Hematopoietic multipotent progenitor cell treated with erythropoietin and hydrocortisone succinate and interleukin-3 and kit ligand, for 17 days (in vitro differentiated cells): Measurements from ENCODE around the gene HSD17B14.

Experiments
- DNase-seq: peaks from one replicate; pipeline ENCODE4 v3.0.0-alpha.2; 2015; ENCODE audit warnings: low spot score

The HSD17B14 gene

DNA sequence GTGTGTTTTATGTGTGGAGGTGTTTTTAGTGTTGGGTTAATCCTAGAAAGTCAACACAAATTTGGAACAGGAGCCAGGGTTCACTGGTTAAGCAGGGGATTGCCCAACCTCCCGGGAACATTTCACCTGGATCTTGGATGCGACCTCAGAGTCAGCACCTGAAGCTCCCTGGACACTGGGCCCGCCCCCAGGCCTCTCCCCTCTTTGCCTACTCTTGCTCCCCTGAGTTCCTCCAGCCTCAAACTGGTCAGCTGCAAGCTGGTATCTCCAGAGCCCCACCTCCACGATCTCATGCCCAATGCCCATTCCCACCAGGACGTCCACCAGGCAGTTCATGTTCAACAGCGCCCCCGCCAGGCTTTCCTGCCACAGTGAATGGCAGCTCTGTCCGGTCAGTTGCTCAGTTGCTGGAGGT, 9.7 kb downstream of the HSD17B14 start:
- no peak for DNase-seq

DNA sequence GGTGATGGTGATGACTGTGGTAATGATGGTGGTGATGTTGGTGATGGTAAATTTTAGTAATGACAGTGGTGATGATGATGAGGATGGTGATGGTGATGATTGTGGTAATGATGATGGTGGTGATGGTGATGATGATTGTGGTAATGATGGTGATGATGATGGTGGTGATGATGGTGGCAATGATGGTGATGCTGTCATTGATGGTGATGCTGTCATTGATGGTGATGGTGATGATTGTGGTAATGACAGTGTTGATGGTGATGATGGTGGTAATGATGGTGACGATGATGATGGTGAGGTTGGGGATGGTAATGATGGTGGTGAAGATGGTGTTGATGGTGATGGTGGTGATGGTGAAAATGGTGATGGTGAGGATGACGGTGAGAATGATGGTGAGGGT, 13.8 kb downstream of the HSD17B14 start:
- no peak for DNase-seq

DNA sequence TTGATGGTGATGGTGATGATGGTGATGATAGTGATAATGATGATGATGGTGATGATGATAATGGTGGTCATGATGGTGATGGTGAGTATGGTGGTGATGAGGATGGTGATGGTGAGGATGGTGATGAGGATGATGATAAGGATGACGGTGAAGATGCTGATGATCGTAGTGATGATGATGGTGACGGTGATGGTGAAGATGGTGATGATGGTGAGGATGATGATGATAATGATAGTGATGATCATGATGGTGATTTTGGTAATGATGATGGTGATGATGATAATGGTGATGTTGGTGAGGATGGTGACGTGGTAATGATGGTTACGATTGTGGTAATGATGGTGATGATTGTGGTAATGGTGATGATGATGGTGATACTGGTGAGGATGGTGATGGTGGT, 14.7 kb downstream of the HSD17B14 start:
- DNase-seq, result no peak

DNA sequence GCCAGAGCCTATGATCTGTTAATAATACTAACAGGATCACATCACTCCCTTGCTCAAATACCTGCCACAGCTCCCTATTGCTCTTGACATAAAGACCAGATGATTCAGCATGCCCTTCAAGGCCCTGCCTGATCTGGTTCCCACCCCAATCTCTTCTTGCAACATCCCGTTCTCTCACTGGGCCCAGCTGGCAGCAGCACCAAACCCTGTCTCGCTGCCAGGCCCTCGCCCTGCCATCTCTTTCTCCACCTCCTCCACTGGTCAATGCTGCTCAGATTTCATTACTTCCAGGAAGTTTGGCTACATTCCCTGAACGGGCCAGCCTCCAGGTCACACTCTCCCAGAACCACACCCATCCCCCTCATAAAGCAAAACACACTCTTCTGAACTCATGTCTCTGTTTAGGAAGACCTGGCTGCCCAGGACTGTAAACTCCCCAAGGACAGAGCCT, 16.9 kb downstream of the HSD17B14 start:
- DNase-seq, result no peak

DNA sequence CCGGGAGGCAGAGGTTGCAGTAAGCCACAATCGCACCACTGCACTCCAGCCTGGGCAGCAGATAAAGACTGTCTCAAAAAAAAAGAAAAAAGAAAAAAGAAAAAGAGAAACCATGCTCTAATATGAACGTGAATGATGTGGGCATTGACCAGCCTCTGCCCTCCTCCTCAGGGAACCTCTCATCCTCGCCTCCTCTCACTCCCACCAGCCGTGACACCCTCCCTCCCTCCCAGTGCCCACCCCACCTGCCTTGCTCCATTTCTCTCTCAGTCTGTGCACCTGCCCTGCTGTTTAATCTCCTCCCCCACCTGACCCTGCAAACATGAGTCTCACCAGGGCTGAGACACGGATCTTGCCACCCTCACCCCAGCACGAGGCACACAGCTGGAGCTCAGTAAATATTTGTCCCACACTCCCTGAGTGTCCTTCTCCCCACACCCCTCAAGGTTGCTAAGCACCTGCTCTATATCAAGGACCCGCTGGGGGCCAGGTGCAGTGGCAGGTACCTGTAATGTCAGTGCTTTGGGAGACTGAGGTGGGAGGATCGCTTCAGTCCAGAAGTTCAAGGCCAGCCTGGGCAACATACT, 18.0 kb downstream of the HSD17B14 start:
- DNase-seq, result no peak

DNA sequence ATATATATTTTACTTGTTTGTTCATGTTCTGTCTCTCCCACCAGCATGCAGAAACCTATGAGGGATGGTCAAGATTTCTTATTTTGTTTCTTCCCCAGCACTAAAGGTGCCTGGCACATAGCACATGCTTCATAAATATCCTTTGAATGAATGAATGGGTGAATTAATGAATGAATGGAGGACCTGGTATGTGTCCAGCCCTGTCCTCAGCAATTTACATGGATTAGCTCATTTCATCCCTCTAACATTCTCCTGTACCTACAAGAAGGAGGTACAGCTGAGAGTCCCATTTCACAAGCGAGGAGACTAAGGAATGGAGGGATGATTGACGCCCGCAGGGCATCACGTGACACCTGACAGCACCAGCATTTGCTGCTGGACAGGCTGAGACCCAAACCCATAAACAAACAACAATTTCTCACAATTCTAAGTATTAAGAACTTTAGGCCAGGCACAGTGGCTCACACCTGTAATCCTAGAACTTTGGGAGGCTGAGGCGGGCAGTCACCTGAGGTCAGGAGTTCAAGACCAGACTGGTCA, 18.6 kb downstream of the HSD17B14 start:
- DNase-seq, result no peak

DNA sequence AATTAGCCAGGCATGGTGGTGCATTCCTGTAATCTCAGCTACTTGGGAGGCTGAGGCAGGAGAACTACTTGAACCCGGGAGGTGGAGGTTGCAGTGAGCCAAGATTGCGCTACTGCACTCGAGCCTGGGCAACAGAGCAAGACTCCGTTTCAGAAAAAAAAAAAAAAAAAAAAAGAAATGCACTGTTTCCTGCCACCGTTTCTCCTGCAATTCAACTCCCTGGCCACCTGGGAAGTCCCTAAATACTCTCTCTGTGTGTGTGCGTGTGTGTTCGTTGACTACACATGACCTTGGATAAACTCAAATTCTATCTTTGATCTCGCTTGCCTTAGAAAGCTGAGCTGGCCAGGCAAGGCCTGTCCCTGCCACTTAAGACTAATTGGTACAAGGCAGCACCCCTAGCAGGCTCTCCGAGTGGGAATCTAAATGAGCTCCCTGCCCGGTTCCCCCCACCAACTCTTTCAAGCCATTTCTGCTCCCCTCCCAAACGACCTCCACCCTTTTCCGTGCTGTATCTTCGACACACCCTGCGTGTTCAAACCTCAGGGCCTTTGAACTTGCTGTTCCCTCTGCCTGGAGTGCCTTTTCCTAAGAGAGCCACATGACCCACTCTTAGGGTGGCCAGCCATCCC, 20.3 kb downstream of the HSD17B14 start:
- no peak for DNase-seq

DNA sequence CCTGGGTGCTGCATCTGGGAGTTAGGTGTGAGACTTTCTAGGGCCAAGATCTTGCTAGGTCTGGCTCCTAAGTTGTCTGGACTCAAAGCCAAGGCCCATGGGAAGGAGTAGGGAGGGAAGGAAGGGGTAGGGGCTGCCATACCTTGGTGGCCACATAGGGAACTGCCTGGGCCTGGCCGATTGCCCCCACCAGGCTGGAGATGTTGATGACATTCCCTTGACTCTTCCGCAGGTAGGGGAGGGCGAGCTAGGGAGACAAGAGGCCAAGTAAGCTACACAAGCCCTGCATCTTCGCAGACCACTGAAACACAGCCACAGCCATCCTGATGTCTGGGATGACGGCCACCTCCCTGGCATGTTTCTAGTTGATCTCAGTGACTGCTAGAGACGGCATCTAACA, 21.4 kb downstream of the HSD17B14 start:
- DNase-seq, result no peak

DNA sequence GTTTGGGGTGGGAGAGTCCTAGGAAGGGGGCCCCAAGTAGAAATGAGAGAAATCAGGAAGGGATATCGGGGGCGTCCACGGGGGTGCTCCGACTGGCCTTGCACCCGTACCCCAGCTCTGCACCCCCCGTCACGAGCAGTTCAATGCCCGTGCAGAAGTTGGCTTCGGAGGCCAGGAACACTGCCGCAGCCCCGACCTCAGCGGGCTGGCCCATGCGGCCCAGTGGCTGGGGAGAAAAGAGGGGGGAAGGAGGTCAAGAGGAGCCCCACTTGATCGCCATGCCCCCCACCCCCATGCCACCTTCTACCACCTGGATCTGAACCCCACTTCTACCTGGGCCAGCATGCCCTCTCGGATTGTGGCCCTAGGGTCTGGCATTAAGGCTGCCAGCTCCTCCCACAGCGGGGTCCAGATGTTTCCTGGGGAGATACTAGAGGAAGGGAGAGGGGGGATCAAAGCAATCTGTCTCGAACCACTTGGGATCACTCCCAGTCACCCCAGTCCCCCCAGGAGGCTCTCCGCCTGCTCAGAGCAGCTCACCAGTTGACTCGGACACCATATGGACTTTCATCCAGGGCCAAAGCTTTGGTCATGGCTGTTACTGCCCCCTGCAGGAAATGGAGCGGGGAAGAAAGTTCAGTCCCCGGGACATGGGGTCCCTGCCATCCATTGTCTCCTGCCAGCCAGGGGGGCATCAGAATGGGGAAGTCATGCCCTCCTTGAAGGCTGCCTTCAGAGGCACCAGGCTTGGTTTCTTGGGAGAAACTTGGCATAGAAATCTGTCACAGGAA, 23.0 kb downstream of the HSD17B14 start:
- DNase-seq, result no peak

DNA sequence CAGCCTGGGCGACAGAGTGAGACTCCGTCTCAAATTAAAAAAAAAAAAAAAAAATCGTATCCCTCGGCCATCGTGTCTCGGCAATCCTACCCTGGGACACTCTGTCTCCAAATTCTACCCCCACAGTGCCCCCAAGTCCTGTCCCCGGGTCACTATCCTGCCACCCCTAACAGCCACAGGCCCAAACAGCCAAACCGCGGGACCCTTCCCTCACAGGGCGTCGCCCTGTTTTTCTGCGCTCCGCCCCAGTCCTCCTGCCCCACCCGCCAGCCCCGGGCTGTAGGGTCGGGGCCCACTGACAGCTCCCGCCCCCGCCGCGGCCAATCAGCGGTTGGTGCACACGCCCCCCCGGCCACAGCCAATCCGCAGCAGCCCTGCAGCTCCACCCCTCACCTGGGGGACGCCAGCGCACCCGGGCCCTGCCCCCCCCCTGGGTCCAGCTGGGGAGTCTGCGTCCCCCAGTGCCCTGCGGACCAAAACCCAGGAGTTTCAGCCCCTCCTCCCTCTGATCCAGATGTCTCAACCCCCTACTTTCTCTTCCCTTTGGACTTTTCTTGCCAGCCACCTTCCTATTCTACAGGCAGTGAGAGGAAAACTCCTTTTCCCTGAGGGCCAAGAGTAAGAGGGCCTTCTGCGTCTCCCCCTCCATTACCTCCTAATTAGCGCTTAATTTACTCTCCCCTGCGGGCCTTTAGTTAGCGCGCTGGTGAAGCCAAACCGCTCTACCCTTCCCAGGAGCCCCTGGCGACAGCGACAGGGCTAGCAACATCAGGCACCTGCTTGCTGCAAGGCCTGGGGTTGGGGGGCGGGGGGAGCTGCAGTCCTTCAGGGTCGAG, 24.0 kb downstream of the HSD17B14 start:
- peak; percentile 54 for DNase-seq

DNA sequence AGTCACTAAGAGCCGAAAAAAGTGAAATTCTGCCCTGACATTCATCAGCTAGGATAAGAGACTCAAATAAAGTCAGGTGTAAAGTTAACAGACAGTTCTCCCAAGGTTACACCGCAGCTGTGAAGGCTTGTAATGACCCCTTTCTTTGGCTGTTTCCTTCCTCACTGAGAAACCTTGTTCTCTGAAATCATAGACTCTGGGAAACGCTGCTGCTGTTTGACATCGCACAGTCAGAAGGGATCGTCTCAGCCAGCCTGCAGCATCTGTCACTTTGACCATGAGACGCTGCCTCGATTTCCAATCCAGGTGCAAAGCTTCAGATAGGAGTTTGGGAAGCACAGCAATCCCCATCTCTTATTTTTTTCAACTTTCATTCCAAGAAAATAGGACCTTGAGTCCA, 26.1 kb downstream of the HSD17B14 start:
- DNase-seq, result no peak

DNA sequence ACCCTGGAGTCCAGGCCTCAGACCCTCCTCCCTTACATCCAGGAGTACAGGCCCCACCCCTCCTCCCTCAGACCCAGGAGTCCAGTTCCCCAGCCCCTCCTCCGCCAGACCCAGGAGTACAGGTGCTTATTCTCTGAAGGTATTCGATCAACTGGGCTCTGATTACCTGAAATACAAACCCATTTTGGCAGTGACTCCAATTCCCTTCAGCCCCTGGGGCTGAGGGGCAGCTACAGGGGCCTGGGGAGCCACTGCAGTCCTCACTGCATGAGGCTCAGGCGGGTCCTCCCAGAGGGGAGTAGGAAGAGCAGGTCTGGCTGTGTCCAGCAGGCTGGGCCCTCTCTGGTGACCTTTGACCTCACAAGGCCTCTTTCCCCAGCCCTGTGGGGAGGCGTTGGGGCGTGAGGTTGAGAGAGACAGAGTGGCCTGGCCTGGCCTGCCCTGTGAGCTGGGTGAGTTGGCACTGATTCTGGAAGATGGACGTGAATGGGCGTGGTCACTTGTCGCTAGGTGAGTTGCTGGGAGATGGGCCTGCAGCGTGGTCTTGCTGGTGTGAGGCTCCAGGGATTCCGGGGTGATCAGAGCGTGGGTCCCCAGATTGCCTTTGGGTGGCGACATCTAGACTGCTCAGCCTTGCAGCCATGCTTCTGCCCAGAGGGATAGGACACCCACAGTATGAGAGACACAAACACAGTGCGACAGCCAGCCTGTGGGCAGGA, 28.5 kb downstream of the HSD17B14 start:
- no peak for DNase-seq

DNA sequence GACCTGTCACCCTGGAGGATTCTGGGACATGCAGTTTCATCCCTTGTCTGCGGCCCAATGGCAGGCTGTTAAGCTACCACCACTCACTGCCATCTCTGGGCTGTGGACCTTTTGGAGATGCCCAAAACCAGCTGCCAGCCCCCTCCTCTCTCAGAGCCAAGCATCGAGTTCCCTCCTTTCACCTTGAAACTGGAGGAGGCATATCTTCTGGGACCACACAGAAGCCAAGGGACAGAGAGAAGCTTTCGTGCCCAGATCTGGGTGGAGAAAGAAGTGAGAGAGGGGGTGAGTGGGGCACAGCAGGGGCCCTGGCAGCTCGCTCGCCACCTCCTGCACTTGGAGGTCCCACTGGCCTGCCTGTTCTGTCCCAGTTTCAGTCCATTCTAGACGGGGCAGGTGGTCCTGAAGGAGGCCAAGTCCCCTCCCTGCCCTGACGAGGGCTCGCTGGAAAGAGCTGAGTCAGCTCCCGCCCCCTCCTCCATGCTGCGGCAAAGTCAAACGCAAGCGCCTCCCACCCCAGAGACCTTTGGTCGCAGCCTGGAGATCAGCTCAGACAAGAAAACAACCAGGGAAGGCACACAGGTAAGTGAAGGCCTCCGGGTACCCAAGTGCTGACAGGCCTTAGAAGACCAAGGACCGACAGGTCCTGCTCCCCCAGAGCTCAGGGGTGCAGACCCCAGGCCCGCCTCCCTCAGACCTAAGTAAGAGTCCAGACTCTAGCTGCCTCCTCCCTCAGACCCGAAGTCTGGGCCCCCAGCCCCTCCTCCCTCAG, 29.3 kb downstream of the HSD17B14 start:
- no peak for DNase-seq

DNA sequence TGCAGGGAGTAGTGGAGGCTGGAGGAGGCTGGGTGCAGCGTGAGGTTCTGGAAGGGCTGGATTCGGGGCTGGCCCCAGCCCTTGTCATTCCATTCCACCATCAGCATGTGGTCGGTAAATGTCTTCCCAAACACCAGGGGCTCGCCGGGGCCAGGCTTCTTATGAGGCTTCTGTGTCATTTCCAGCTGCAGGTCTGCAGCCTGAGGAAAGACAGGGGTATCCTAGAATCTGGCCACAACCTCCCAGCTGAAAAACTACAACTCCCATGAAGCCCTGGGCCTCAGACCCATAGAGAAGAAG, 29.8 kb downstream of the HSD17B14 start:
- peak; percentile 81 for DNase-seq

DNA sequence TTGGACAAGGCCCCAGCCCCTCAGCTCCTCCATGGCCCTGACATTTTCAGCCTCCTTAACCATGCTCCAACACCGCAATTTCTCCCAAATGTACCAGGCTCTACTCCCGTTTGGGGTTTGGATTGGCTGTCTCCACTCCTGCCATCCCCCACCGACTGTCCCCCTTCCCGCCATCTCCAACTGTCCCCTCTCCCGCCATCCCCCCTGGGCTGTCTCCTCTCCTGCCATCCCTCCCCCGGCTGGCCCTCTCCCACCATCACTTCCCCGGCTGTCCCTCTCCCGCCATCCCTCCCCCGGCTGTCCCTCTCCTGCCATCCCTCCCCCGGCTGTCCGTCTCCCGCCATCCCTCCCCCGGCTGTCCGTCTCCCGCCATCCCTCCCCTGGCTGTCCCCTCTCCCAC, 30.8 kb downstream of the HSD17B14 start:
- no peak for DNase-seq

DNA sequence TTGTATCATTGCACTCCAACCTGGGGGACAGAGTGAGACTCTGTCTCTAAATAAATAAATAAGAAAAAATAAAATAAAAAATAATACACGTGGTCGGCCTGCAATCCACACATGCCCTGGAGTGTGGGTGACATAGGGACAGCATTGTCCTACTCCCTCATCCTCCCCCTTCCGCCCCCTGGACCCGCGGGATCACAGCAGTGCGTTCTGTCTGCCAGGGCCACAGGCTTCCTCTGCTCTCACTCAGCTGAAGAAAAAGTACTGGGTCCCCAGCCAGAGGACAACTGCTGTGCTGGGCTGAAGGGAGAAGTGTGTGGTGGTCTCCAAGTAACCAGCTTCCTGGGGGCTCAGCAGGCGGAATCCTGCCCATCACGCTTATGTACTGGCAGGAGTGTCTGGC, 31.8 kb downstream of the HSD17B14 start:
- no peak for DNase-seq

DNA sequence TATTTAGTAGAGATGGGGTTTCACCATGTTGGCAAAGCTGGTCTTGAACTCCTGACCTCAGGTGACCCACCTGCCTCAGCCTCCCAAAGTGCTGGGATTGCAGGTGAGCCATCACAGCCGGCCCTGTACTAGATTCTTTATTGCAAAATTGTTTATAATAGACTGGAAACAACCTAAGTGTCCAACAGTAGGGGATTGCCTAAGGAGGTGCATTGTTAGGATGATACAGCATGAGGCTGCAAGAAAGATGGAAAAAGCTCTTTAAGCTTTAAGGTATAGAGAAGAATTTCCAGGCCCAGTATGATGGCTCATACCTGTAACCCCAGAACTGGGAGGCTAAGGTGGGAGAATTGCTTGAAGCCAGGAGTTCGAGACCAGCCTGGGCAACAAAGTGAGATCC, 33.7 kb downstream of the HSD17B14 start:
- DNase-seq, result no peak

DNA sequence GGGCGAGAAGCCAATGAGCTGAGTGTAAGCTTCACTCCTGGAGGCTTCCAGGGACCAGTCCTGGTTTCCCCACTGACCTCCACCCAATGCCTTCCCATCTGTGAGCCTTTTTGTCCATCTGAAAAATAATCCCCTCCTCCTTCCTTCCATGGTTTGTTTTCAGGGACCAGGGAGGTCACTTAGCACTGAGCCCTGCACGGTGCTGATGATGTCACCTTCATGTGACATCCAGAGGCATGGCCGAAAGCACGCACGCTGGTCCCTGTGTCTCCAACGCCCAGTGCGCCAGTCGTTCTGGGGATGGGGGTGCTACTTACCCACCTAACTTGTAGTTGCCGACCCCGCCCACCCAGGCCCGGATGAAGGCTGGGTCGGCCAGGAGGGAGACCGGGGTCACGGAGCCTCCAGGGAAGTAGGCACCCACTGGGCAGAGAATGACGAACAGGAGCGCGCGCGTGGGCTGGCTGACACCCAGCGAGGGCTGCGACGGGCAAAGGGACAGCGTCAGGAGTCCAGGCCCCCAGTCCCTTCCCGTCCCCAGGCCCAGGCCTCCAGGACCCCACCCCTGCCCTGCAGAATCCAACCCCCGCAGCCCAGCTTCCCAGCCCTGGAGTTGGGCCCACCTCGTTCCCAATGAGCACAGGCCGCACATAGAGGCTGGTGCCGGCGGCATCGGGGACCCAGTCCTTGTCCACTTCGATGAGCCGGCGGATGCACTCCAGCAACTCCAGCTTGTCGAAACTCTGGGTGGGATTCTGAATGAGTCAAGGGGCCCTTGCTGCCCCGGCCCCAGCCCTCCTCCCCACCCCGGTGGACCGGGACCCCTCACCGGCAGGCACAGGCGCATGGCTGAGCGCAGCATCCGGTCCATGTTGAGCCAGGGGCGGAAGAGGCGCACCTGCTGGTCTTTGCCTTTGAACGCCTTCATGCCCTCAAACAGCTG, 36.7 kb downstream of the HSD17B14 start:
- no peak for DNase-seq

DNA sequence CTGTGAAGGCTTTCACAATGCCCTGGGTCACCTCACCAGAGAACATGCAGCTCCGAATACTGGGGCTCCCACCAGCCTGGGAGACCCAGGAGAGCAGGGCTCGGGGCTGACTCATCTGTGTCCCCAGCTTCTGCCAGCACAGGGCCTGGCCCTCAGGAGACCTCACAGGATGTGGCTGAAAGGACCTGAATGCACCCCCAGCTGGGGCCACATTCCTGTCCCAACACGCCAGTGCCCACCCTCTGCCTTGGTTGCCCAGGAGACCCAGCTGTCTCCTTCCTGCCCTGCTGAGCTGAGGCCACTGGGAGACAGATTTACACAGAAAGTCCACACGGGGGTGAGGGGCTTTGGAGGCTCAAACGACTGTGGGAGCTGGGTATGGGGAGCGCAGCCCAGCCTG, 37.4 kb downstream of the HSD17B14 start:
- no peak for DNase-seq

DNA sequence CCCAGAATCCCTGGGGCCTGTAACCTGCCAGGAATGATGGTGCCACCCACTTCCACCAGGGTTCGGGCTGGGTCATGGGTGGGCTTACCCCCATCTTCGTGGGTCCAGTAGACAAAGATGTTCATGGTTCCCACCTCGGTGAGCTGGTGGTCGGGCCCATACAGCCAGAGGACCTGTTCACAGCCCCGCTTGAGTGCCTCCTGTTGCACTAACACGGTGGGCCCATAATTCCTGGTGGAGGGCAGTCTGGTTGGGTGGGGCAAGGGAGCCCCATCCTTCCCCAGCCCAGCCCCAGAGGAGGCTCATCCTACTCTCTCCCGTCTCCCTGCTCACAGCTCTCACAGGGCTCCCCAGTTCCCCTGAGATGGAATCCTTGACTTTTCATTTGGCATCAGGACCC, 39.2 kb downstream of the HSD17B14 start:
- DNase-seq, result no peak
